ENCODE measurements around the gene KANSL1L. TPM values are rescaled to one million over a fixed set of nuclear protein-coding genes. Genes with fewer than 3 reads are reported as not detected.

KANSL1L gene
- total and polyA plus RNA-seq, 10 of the 15 experiments (the other 5 are each of a cell fraction or from before 2014, with no cell fraction given): 1.2 to 9.5 (median 3.7) TPM

- Histone ChIP-seq H4K20me1 (ENCODE audit: control insufficient read depth, insufficient read depth) (no peaks in the 10 kb centered on the region), H2AFZ (ENCODE audit: control insufficient read depth, low read depth, low read length) (no peak overlapping the region), H3K36me3 (ENCODE audit: control insufficient read depth in 2 of 2, insufficient read depth in 2 of 2, low read length in 1 of 2) (peaks cover 0 to 5% of the 10 kb centered on the region in 2 experiments; a peak in 1 of 4 replicates), H3K4me1 (ENCODE audit: control insufficient read depth, insufficient read depth, low read length) (no peaks in the 10 kb centered on the region), H3K27ac (ENCODE audit: control insufficient read depth, insufficient read depth) (no peak overlapping the region), H3K9me3 (replicated peaks; ENCODE audit: control insufficient read depth, insufficient read depth, low read length) (no peaks in the 10 kb centered on the region), H3K4me3 (no peak overlapping the region), H3K4me2 (ENCODE audit: control insufficient read depth, insufficient read depth) (no peak overlapping the region), H3K9ac (ENCODE audit: control insufficient read depth, insufficient read depth, low read length) (no peak overlapping the region), H3K79me2 (ENCODE audit: control insufficient read depth, insufficient read depth, low read length) (no peaks in the 10 kb centered on the region), H3K27me3 (replicated peaks in 1 of 2; ENCODE audit: control insufficient read depth in 2 of 2, insufficient read depth in 2 of 2, low read length in 1 of 2) (no peaks in the 10 kb centered on the region)
- in situ Hi-C loops (cut with MboI) (no loop called here), intact Hi-C loops (cut with micrococcal nuclease; ENCODE audit: unreplicated experiment) (no loop called here)
- TF ChIP-seq SMAD1 (IDR thresholded peaks at IDR 0.05; ENCODE audit: low read depth, partially characterized antibody) (no peak), ATF2 (IDR thresholded peaks at IDR 0.05; ENCODE audit: low read length) (peak; percentile 19; the same call in 1 of the 2 replicates), ZBTB11 (CRISPR knock-in tag; IDR thresholded peaks at IDR 0.05) (no peak), TBL1XR1 (IDR thresholded peaks at IDR 0.05; ENCODE audit: low read depth, low read length) (no peak), POU2F2 (IDR thresholded peaks at IDR 0.05; ENCODE audit: borderline replicate concordance, low read depth, low read length) (no peak)
- BruUV-seq (replicated peaks): TSS peak; percentile 29
- DNase-seq (ENCODE audit: low read depth, low spot score) (no peak), FAIRE-seq (no peak), ATAC-seq (no peak)
- CTCF ChIA-PET: no interaction called here
- SMC1A ChIA-PET (ENCODE audit: uncharacterized antibody, unreplicated experiment): interaction anchor here (0.8 kb wide), 1 partner anchor 120 kb away, joined by 3 read pairs; no protein-coding TSS in a partner anchor
- POLR2A ChIA-PET: no interaction called here
- RAD21 ChIA-PET (ENCODE audit: unreplicated experiment): interaction anchor here (0.6 kb wide), 1 partner anchor 17 kb away, joined by 3 read pairs; no protein-coding TSS in a partner anchor
- WGBS (ENCODE audit: insufficient coverage, insufficient replicate concordance, low lambda C conversion rate, missing lambda C conversion rate): 52% methylated on average over 2 of the region's 2 CpGs
Observed at GRCh38 chr2:210034087-210034683, 137.0 kb downstream of the KANSL1L start.
